Neural progenitor cell (in vitro differentiated cells): ENCODE data around the gene SPIRE1.

Source experiments
- EZH2 ChIP-seq: fragments of 200-600 bp; sonication (generic); IDR thresholded peaks from 2 replicates; pipeline ENCODE4 v1.6.1; 2017; ENCODE audit warnings: antibody characterized with exemption, mild to moderate bottlenecking, moderate library complexity
- EZH2phosphoT487 ChIP-seq: fragments of 200-600 bp; sonication (generic); IDR thresholded peaks from 2 replicates; pipeline ENCODE4 v1.6.1; 2017; ENCODE audit warnings: antibody characterized with exemption
- TF ChIP-seq, protein P1 (sequence below): fragments of 200-600 bp; sonication (generic); IDR thresholded peaks from 2 replicates; pipeline ENCODE4 v1.5.1; 2017; ENCODE audit warnings: antibody characterized with exemption, mild to moderate bottlenecking

DNA sequence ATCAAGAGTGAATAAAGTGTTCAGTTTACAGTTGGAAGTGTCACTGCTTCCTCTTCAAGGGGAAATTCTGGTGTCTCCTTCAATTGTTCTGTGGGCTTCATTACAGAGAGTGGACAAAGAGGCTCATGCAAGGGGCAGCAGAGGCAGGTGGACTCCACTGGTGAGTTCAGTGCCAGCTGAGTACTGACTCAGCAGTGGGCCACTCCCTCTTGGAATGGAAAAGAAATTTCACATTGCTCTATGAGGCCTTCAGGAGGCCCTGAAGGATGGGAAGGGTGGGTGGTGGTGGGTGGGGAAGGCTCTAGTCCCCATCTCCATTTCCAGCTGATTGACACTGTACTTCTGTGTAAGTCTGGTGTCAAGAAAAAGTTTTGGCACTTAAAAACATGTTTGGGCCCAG lies 183.8 kb downstream of the SPIRE1 start:
- TF ChIP-seq EZH2: no peak
- TF ChIP-seq, protein P1, sequence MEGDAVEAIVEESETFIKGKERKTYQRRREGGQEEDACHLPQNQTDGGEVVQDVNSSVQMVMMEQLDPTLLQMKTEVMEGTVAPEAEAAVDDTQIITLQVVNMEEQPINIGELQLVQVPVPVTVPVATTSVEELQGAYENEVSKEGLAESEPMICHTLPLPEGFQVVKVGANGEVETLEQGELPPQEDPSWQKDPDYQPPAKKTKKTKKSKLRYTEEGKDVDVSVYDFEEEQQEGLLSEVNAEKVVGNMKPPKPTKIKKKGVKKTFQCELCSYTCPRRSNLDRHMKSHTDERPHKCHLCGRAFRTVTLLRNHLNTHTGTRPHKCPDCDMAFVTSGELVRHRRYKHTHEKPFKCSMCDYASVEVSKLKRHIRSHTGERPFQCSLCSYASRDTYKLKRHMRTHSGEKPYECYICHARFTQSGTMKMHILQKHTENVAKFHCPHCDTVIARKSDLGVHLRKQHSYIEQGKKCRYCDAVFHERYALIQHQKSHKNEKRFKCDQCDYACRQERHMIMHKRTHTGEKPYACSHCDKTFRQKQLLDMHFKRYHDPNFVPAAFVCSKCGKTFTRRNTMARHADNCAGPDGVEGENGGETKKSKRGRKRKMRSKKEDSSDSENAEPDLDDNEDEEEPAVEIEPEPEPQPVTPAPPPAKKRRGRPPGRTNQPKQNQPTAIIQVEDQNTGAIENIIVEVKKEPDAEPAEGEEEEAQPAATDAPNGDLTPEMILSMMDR: no peak
- no peak for TF ChIP-seq EZH2phosphoT487
